Parietal lobe (tissue), 1 donor: ENCODE results near the gene TBC1D21. TPM values are rescaled to one million over a fixed set of nuclear protein-coding genes. Genes with fewer than 3 reads are reported as not detected.

ENCODE experiments used
- total RNA-seq: library from RNA; depleted of rRNA; stranded (reverse); fragments of >200 nt; gene quantifications from one replicate; pipeline ENCODE4 v1.2.3, GENCODE V29; 2014

Gene TBC1D21
- total RNA-seq = not detected

GRCh38 chr15:73873456-73873855, at the start of gene TBC1D21:
Gene TBC1D21 (plus strand): TSS chr15:73873564. CDS start chr15:73873710, 146 bp downstream.

GRCh38 chr15:73926219-73927002, 53.0 kb downstream of the TBC1D21 start, which contains the start of gene LOXL1:
Gene LOXL1 (plus strand): TSS chr15:73926462. CDS start chr15:73926784, 322 bp downstream.

Other genes starting within 250 kb of the TBC1D21 start
- gene NPTN, start 240.2 kb upstream of the TBC1D21 start, total RNA-seq = 129 TPM
- gene CD276, start 189.2 kb upstream of the TBC1D21 start, total RNA-seq = 52.9 TPM
- gene INSYN1, start 120.2 kb upstream of the TBC1D21 start, total RNA-seq = 28.5 TPM
- gene LOXL1, start 52.9 kb downstream of the TBC1D21 start, total RNA-seq = 3.4 TPM
- gene STOML1, start 118.7 kb downstream of the TBC1D21 start, total RNA-seq = 23.5 TPM
- 19.1 TPM for gene PML, start 121.2 kb downstream of the TBC1D21 start, total RNA-seq
- not detected for gene GOLGA6A, start 209.0 kb downstream of the TBC1D21 start, total RNA-seq